Psoas muscle (tissue), 8 donors: ENCODE data around the gene CUL3. TPM values are rescaled to one million over a fixed set of nuclear protein-coding genes. Genes with fewer than 3 reads are reported as not detected.

ENCODE experiments used
- ATAC-seq, 4 donors: fragments of 200-7000 bp; cut with Tn5 transposase; one replicate each; pipeline ENCODE4 v1.9.1; 2020; ENCODE audit warnings: moderate library complexity in 3 of 4, mild to moderate bottlenecking in 2 of 4
- DNase-seq, 2 donors: peaks; one replicate each; pipeline ENCODE4 v3.0.0-alpha.2; 2020
- H3K27ac ChIP-seq: fragments of 200-600 bp; one replicate; pipeline ENCODE4 v1.8.0; 2022
- H3K27me3 ChIP-seq, 3 donors: fragments of 200-600 bp in 1 of 3; one replicate each; pipeline versions ENCODE4 v1.6.1 to v1.8.0; 2013 to 2022; ENCODE audit warnings: low read length in 2 of 3, mild to moderate bottlenecking in 2 of 3, moderate library complexity in 1 of 3; ENCODE audit not compliant: insufficient read depth in 3 of 3
- H3K36me3 ChIP-seq, 2 donors: fragments of 200-600 bp in 1 of 2; one replicate each; pipeline versions ENCODE4 v1.6.1 to v1.8.0; 2013 to 2022; ENCODE audit warnings: low read depth in 1 of 2, mild to moderate bottlenecking in 1 of 2, moderate library complexity in 1 of 2; ENCODE audit not compliant: insufficient read depth in 1 of 2
- H3K4me1 ChIP-seq: fragments of 200-600 bp; one replicate; pipeline ENCODE4 v1.8.0; 2022
- H3K4me3 ChIP-seq: fragments of 200-600 bp; one replicate; pipeline ENCODE4 v1.8.0; 2022; ENCODE audit warnings: mild to moderate bottlenecking
- H3K9me3 ChIP-seq: fragments of 200-600 bp; one replicate; pipeline ENCODE4 v1.8.0; 2022
- CTCF ChIP-seq: fragments of 200-600 bp; IDR thresholded peaks from one replicate; pipeline ENCODE4 v1.8.0; 2022; ENCODE audit warnings: antibody characterized with exemption
- WGBS, 3 donors: extraction: QIAGEN DNeasy Blood & Tissue Kit; methylation state at CpG; one replicate each; pipeline versions ENCODE4 v1.1.6 to v1.1.7; 2013; 5-methylcytosine and 5-hydroxymethylcytosine counted together
- intact Hi-C, 2 donors: fragments of 100-400 bp; cut with DNase I; formaldehyde crosslinking; loops; one replicate each; pipeline versions ENCODE4 v1.11.0 to v1.14.2; 2022
- polyA plus RNA-seq, 3 donors: library from polyadenylated mRNA; stranded (reverse); fragments of 200-250 nt; gene quantifications; one replicate each; pipeline ENCODE4 v1.2.3, GENCODE V29; 2013
- total RNA-seq, 4 donors: library from RNA; stranded (reverse); fragmentation: NEBNext Ultra II Directional in 2 of 4; extraction: Animal tissue kit (Norgen Biotek cat#: 25700) in 2 of 4; gene quantifications; one replicate each; pipeline versions ENCODE4 v1.2.1 to v1.2.4, GENCODE V29; 2021 to 2023
- donor health status: healthy with polysubstance abuse.
- donor health status: DM: no; HTN: no; CAD: no; lungs with moderate emphysema.
- donor health status: Bipolar disorder and iron deficiency.
- donor health status: healthy.
- donor health status: DM: yes; HTN: yes; CAD: no.
- donor health status: DM: no; HTN: no; CAD: no.
- donor health status: DM: no; HTN: no; CAD: no.
- donor health status: DM: yes; HTN: yes; CAD: no.

Gene CUL3
- total and polyA plus RNA-seq, 7 donors: 103 to 218 (median 128) TPM

DNA sequence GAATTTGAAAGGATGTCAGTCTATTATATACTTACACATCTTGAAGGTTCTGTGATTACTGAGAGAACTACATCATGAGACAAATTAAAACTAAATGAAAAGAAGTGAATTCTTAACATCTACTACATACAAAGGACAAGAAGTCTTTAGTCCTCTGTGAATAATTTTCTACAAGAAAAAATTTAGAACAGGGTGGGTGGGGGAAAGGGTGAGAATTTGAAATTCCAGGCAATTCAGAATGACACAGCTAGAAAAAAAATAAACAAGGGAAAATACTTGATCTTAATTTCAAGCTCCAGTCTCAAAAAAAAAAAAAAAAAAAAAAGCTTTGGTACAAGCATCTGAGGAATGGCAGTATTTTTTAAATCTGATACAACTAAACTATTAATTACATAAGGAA is 15.5 kb downstream of the CUL3 start:
- H3K4me3 ChIP-seq: no peak overlapping the region
- H3K9me3 ChIP-seq: no peaks in the 10 kb centered on the region
- no peak for DNase-seq
- no peaks in the 10 kb centered on the region for H3K36me3 ChIP-seq
- H3K4me1 ChIP-seq: peaks cover 71% of the 10 kb centered on the region
- no peak for ATAC-seq
- H3K27ac ChIP-seq: no peak overlapping the region
- no peak for TF ChIP-seq CTCF
- intact Hi-C loops: loop anchor here in 1 of 2 donors (10.0 kb wide), 1 partner anchor 45 kb away; no protein-coding TSS in a partner anchor
- H3K27me3 ChIP-seq: no peaks in the 10 kb centered on the region

GRCh38 chr2:224565452-224566035 is 19.6 kb downstream of the CUL3 start:
- Histone ChIP-seq H3K27ac (no peak overlapping the region), H3K9me3 (no peaks in the 10 kb centered on the region), H3K27me3 (no peaks in the 10 kb centered on the region), H3K4me1 (peaks cover 64% of the 10 kb centered on the region), H3K4me3 (no peak overlapping the region), H3K36me3 (no peaks in the 10 kb centered on the region)
- TF ChIP-seq CTCF: no peak
- ATAC-seq (no peak), DNase-seq (no peak)
- 75 to 91% (median 84%) methylated on average over 4 of the region's 4 CpGs for WGBS, 3 donors
- intact Hi-C loops: no loop called here

GRCh38 chr2:224563537-224563936 is 21.6 kb downstream of the CUL3 start:
- no peak for DNase-seq
- H3K4me1 ChIP-seq: peaks cover 53% of the 10 kb centered on the region
- no peaks in the 10 kb centered on the region for H3K36me3 ChIP-seq
- TF ChIP-seq CTCF: no peak
- H3K4me3 ChIP-seq: no peak overlapping the region
- intact Hi-C loops: no loop called here
- no peak overlapping the region for H3K27ac ChIP-seq
- no peaks in the 10 kb centered on the region for H3K9me3 ChIP-seq
- no peak for ATAC-seq
- H3K27me3 ChIP-seq: no peaks in the 10 kb centered on the region

- Histone ChIP-seq H3K9me3 (no peaks in the 10 kb centered on the region), H3K36me3 (no peaks in the 10 kb centered on the region), H3K27ac (no peak overlapping the region), H3K4me1 (peaks cover 46% of the 10 kb centered on the region), H3K4me3 (no peak overlapping the region), H3K27me3 (no peaks in the 10 kb centered on the region)
- no peak for ATAC-seq
- intact Hi-C loops: no loop called here
- TF ChIP-seq CTCF: no peak
- DNase-seq: no peak
- WGBS, 3 donors: 86 to 91% (median 87%) methylated on average over 4 of the region's 4 CpGs
Observed at GRCh38 chr2:224562831-224563230, 22.3 kb downstream of the CUL3 start.
